Karpas-422 (cell line): ENCODE results near the gene CDC42SE1. TPM values are rescaled to one million over a fixed set of nuclear protein-coding genes. Genes with fewer than 3 reads are reported as not detected.
"Not testable (repeated sequence)": the region's sequence is repeated elsewhere in the genome, so short reads cannot be mapped to it uniquely, and the experiment has no call there.

ENCODE experiments used
- DNase-seq: peaks from one replicate; pipeline ENCODE4 v3.0.0-alpha.2; 2015
- H2AFZ ChIP-seq: fragments of 200-600 bp; sonication (generic); 2 replicates; pipeline ENCODE4 v1.6.1; 2014; ENCODE audit warnings: antibody characterized with exemption, low read length, mixed read lengths
- H3K27ac ChIP-seq: fragments of 200-600 bp; sonication (generic); 2 replicates; pipeline ENCODE4 v1.5.1; 2014; ENCODE audit warnings: mild to moderate bottlenecking, low read length, moderate library complexity
- H3K27me3 ChIP-seq: fragments of 200-600 bp; sonication (generic); 2 replicates; pipeline ENCODE4 v1.6.1; 2014; ENCODE audit warnings: low read length, mixed read lengths
- H3K36me3 ChIP-seq: fragments of 200-600 bp; sonication (generic); 2 replicates; pipeline ENCODE4 v1.6.1; 2014; ENCODE audit warnings: low read length, mixed read lengths; ENCODE audit not compliant: insufficient read depth
- H3K4me1 ChIP-seq: fragments of 200-600 bp; sonication (generic); 2 replicates; pipeline ENCODE4 v1.6.1; 2014; ENCODE audit warnings: mild to moderate bottlenecking, low read length, mixed read lengths
- H3K4me2 ChIP-seq: fragments of 200-600 bp; sonication (generic); 2 replicates; pipeline ENCODE4 v1.6.1; 2014; ENCODE audit warnings: low read length, low read depth, mild to moderate bottlenecking; ENCODE audit not compliant: poor library complexity, severe bottlenecking
- H3K4me3 ChIP-seq: fragments of 200-600 bp; sonication (generic); 2 replicates; pipeline ENCODE4 v1.5.1; 2014; ENCODE audit warnings: mild to moderate bottlenecking, antibody characterized with exemption, low read length, mixed read lengths
- H3K79me2 ChIP-seq: fragments of 200-600 bp; sonication (generic); 2 replicates; pipeline ENCODE4 v1.6.1; 2014; ENCODE audit warnings: mild to moderate bottlenecking, low read length, mixed read lengths
- H3K9ac ChIP-seq: fragments of 200-600 bp; sonication (generic); 2 replicates; pipeline ENCODE4 v1.6.0; 2014; ENCODE audit warnings: low read length
- H3K9me2 ChIP-seq: fragments of 200-600 bp; sonication (generic), shearing (Covaris generic); replicated peaks from 2 replicates; pipeline ENCODE4 v1.6.0; 2014; ENCODE audit warnings: mild to moderate bottlenecking, low read length, moderate library complexity; ENCODE audit not compliant: insufficient read depth
- H3K9me3 ChIP-seq: fragments of 300-700, 200-600 bp; sonication (generic); 2 replicates; pipeline ENCODE4 v1.6.1; 2014; ENCODE audit warnings: low read length, mixed read lengths
- H4K20me1 ChIP-seq: fragments of 200-600 bp; sonication (generic); 2 replicates; pipeline ENCODE4 v1.6.1; 2014; ENCODE audit warnings: mild to moderate bottlenecking, antibody characterized with exemption, low read length, low read depth; ENCODE audit not compliant: insufficient read depth
- total RNA-seq: library from RNA; depleted of rRNA; stranded (reverse); fragments of >200 nt; shearing (Covaris generic); gene quantifications from 2 replicates; pipeline ENCODE4 v1.2.3, GENCODE V29; 2014; ENCODE audit warnings: low replicate concordance; rRNA removed

CDC42SE1 gene
- 90.8 and 100 TPM in 2 replicates for total RNA-seq

DNA sequence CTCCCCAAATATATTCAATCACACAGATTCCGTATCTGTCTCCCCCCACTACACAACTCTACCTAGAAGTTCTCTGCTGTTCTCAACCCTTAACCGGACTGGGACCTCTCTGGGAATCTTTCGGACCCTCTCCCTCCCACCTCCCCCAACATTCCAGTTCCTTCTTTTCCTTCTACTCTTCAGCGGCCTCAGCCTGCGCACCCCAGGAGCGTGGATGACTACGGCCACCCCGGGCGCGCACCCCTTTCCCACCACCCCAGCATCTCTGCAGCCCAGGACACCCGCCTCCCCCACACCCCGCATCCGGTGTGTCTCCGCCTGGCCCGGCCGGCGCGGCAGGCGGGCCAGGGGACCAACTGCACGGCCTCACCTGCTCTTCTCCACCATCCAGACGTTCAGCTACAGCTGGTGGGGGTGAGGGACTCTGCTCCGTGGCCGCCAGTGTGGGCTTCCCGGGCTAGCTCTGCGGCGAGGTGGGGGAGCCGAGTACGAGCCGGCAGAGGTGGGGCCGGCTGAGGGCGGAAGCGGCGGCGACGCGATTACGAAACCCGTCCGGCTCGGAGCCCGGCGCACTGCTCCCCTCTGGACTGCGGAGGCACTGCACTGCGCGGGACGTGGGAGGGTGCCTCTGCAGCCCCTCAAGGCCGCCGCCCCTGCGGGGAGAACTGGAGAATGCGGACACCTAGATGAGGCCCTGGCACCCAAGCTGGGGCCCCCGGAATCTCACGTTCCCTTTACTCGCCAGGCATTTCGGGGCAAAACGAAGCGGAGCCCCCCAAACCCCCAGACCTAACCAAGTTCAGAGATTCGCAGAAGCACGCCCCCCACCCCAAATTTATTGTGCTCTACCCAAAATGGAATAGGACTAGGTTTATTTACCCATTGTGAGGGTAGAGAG is at the start of gene CDC42SE1:
Gene CDC42SE1 (minus strand): TSS at position 514 of the 898 bp plus-strand sequence. CDS start 3,892 bp downstream, outside the sequence.
- Histone ChIP-seq H3K9ac (peak within 1 kb of the TSS; percentile 88), H3K4me1 (peaks cover 43% of the 10 kb centered on the region), H3K4me3 (peak within 1 kb of the TSS; percentile 80)

DNA sequence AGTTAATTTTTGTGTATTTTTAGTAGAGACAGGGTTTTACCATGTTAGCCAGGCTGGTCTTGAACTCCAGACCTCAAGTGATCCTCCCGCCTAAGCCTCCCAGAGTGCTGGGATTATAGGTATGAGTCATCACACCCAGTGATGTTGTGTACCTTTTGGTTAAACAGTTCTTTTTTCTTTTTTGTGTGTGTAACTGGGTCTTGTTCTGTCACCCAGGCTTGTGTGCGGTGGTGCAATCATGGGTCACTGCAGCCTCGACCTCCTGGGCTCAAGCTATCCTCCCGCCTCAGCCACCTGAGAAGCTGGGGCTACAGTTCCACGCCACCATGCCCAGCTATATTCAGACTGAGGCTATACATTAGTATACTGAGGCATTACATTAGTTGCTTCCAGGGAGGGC is 48.9 kb upstream of the CDC42SE1 start:
- no peaks in the 10 kb centered on the region for H3K9me2 ChIP-seq
- no peaks in the 10 kb centered on the region for H3K36me3 ChIP-seq
- no peak overlapping the region for H3K27ac ChIP-seq
- no peaks in the 10 kb centered on the region for H3K4me1 ChIP-seq
- H3K27me3 ChIP-seq: no peaks in the 10 kb centered on the region
- H3K9me3 ChIP-seq: no peaks in the 10 kb centered on the region
- DNase-seq: no peak
- no peak overlapping the region for H3K9ac ChIP-seq
- H2AFZ ChIP-seq: no peak overlapping the region
- no peak overlapping the region for H3K4me2 ChIP-seq
- H3K4me3 ChIP-seq: no peak overlapping the region
- no peaks in the 10 kb centered on the region for H4K20me1 ChIP-seq
- no peaks in the 10 kb centered on the region for H3K79me2 ChIP-seq

More for the DNA sequence above, at the start of gene CDC42SE1:
- H3K79me2 ChIP-seq: peaks cover 87% of the 10 kb centered on the region
- DNase-seq: peak; percentile 96
- no peaks in the 10 kb centered on the region for H3K9me3 ChIP-seq
- H3K27ac ChIP-seq: peak within 1 kb of the TSS; percentile 77
- no peaks in the 10 kb centered on the region for H3K9me2 ChIP-seq
- peak within 1 kb of the TSS; percentile 95 for H3K4me2 ChIP-seq
- H3K36me3 ChIP-seq: peaks cover 27% of the 10 kb centered on the region; the same call in 1 of the 2 replicates
- H2AFZ ChIP-seq: peak within 1 kb of the TSS; percentile 52
- no peaks in the 10 kb centered on the region for H3K27me3 ChIP-seq
- H4K20me1 ChIP-seq: peaks cover 23% of the 10 kb centered on the region

GRCh38 chr1:151106894-151107293 is 47.5 kb upstream of the CDC42SE1 start:
- H3K4me3 ChIP-seq: no peak overlapping the region
- no peak for DNase-seq
- H3K27ac ChIP-seq: no peak overlapping the region
- no peak overlapping the region for H3K9ac ChIP-seq
- no peaks in the 10 kb centered on the region for H4K20me1 ChIP-seq
- no peaks in the 10 kb centered on the region for H3K27me3 ChIP-seq
- H3K79me2 ChIP-seq: no peaks in the 10 kb centered on the region
- H3K36me3 ChIP-seq: no peaks in the 10 kb centered on the region
- no peaks in the 10 kb centered on the region for H3K4me1 ChIP-seq
- H3K9me2 ChIP-seq: no peaks in the 10 kb centered on the region
- no peak overlapping the region for H3K4me2 ChIP-seq
- no peak overlapping the region for H2AFZ ChIP-seq
- H3K9me3 ChIP-seq: no peaks in the 10 kb centered on the region

- H3K4me3 ChIP-seq: no peak overlapping the region
- H3K4me1 ChIP-seq: no peaks in the 10 kb centered on the region
- no peak for DNase-seq
- no peaks in the 10 kb centered on the region for H3K27me3 ChIP-seq
- H3K4me2 ChIP-seq: no peak overlapping the region
- H2AFZ ChIP-seq: no peak overlapping the region
- no peaks in the 10 kb centered on the region for H3K9me3 ChIP-seq
- no peaks in the 10 kb centered on the region for H3K79me2 ChIP-seq
- no peak overlapping the region for H3K9ac ChIP-seq
- no peaks in the 10 kb centered on the region for H4K20me1 ChIP-seq
- H3K36me3 ChIP-seq: no peaks in the 10 kb centered on the region
- H3K27ac ChIP-seq: no peak overlapping the region
- no peaks in the 10 kb centered on the region for H3K9me2 ChIP-seq
These were observed 45.2 kb upstream of the CDC42SE1 start for GRCh38 chr1:151104630-151105029.

DNA sequence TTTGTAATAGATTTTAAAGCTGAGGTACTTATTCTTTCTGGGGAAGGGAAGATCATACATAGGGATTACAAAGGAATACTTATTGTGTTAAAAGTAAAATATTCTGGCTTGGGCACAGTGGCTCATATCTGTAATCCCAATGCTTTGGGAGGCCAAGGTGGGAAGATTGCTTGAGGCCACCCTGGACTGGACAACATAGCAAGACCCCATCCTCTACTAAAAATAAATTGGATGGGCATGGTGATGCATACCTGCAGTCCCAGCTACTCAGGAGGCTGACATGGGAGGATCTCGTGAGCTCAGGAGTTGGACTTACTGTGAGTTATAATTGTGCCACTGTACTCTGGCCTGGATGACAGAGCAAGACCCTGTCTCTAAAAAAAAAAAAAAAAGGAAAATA is 38.7 kb upstream of the CDC42SE1 start:
- H3K79me2 ChIP-seq: no peaks in the 10 kb centered on the region
- no peaks in the 10 kb centered on the region for H4K20me1 ChIP-seq
- H3K9me3 ChIP-seq: no peaks in the 10 kb centered on the region
- H3K9me2 ChIP-seq: no peaks in the 10 kb centered on the region
- no peak overlapping the region for H3K4me2 ChIP-seq
- H3K27me3 ChIP-seq: no peaks in the 10 kb centered on the region
- H3K36me3 ChIP-seq: no peaks in the 10 kb centered on the region
- no peak for DNase-seq
- H3K9ac ChIP-seq: no peak overlapping the region
- H3K4me1 ChIP-seq: no peaks in the 10 kb centered on the region
- H3K27ac ChIP-seq: no peak overlapping the region
- no peak overlapping the region for H2AFZ ChIP-seq
- H3K4me3 ChIP-seq: no peak overlapping the region

- H3K9ac ChIP-seq, H2AFZ ChIP-seq, DNase-seq, H3K9me3 ChIP-seq, H3K36me3 ChIP-seq, H3K27ac ChIP-seq, H3K27me3 ChIP-seq, H3K79me2 ChIP-seq, H3K9me2 ChIP-seq, H4K20me1 ChIP-seq, H3K4me1 ChIP-seq, H3K4me2 ChIP-seq, H3K4me3 ChIP-seq: not testable (repeated sequence)
These were observed 38.0 kb upstream of the CDC42SE1 start for GRCh38 chr1:151097426-151097825.

DNA sequence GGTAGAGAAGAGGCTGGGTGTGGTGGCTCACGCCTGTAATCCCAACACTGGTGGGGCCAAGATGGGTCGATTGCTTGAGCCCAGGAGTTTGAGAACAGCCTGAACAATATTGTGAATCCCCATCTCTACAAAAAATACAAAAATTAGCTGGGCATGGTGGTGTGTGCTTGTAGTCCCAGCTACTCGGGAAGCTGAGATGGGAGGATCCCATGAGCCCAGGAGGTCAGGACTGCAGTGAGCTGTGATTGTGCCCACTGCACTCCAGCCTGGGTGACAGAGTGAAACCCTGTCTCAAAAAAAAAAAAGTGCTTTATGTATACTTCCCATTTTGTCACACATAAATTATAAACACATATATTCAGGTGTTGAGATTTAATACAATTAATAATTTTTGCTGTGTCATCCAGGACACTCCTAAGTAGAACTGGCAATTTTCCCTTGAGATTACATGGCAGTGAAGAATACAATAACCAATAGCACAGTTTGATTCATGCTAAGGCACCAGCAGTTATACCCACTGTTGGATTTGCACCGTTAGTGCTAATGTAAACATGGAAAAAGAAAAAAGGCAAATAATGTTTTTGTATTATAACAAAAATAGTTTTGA is 26.6 kb upstream of the CDC42SE1 start:
- H3K36me3 ChIP-seq: no peaks in the 10 kb centered on the region
- H3K9me3 ChIP-seq: no peaks in the 10 kb centered on the region
- no peaks in the 10 kb centered on the region for H3K4me1 ChIP-seq
- H4K20me1 ChIP-seq: no peaks in the 10 kb centered on the region
- H3K79me2 ChIP-seq: no peaks in the 10 kb centered on the region
- no peak overlapping the region for H3K4me2 ChIP-seq
- no peak for DNase-seq
- H3K9me2 ChIP-seq: no peaks in the 10 kb centered on the region
- H3K9ac ChIP-seq: no peak overlapping the region
- no peak overlapping the region for H3K27ac ChIP-seq
- H3K27me3 ChIP-seq: no peaks in the 10 kb centered on the region
- no peak overlapping the region for H2AFZ ChIP-seq
- H3K4me3 ChIP-seq: no peak overlapping the region

GRCh38 chr1:151072224-151072623 is 12.8 kb upstream of the CDC42SE1 start:
- Histone ChIP-seq H3K27me3 (no peaks in the 10 kb centered on the region), H3K4me2 (peak overlapping the region; percentile 95), H3K4me3 (no peak overlapping the region), H4K20me1 (no peaks in the 10 kb centered on the region), H2AFZ (no peak overlapping the region), H3K9me3 (no peaks in the 10 kb centered on the region), H3K9me2 (no peaks in the 10 kb centered on the region), H3K4me1 (peaks cover 26% of the 10 kb centered on the region), H3K9ac (no peak overlapping the region), H3K79me2 (peaks cover 29% of the 10 kb centered on the region), H3K36me3 (peaks cover 3% of the 10 kb centered on the region; the same call in 1 of the 2 replicates), H3K27ac (no peak overlapping the region)
- DNase-seq: no peak
